GM19463 (cell line): ENCODE results near the gene PEDS1.
A peak's percentile ranks its signal among the peaks of the same experiment; 100 is the strongest.
"Not testable (repeated sequence)": the region's sequence is repeated elsewhere in the genome, so short reads cannot be mapped to it uniquely, and the experiment has no call there.

ENCODE experiments used
- ATAC-seq: cut with Tn5 transposase; IDR thresholded peaks from one replicate; pipeline ENCODE4 v1.9.1; 2021; ENCODE audit warnings: mild to moderate bottlenecking, moderate library complexity; ENCODE audit not compliant: unreplicated experiment

PEDS1 gene

DNA sequence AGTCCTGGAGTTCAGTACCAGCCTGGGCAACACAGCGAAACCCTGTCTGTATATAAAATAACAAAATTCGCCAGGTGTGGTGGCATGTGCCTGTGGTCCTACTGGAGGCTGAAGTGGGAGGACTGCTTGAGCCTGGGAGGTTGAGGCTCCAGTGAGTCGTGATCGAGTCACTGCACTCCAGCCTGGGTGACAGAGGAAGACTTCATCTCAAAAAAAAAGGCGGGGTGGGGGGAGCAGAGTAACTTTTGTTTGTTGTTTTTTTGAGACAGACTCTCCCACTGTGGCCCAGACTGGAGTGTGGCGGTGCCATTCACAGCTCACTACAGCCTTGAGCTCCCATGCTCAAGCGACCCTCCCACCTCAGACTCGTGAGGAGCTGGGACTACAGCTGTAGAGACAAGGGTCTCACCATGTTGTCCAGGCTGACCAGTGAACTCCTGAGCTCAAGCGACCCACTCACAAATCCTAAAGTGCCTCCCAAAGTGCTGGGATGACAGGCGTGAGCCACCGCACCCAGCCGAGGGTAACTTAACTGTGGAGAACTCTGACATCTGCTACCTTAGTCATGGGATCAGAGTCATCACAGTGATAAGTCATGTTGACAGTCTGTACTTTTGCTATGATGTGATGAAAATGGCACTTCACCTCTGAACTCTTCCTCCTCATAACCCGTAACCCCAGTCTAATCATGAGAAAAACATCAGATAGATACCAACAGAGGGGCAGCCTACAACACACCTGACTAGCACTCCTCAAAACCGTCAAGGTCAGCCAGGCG, 16.5 kb downstream of the PEDS1 start:
- ATAC-seq = no peak

DNA sequence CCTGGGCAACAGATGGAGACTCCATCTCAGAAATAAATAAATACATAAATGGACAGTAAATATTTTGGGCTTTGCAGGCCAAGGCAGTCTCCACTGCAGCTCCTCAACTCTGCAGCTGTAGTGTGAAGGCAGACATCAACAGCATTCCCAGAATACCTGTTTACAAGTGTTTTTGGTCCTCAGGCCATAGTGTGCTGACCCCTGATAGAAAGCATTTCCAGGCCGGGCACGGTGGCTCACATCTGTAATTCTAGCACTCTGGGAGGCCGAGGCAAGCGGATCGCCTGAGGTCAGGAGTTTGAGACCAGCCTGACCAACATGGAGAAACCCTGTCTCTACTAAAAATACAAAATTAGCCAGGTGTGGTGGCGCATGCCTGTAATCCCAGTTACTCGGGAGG, 18.4 kb downstream of the PEDS1 start:
- ATAC-seq = not testable (repeated sequence)

DNA sequence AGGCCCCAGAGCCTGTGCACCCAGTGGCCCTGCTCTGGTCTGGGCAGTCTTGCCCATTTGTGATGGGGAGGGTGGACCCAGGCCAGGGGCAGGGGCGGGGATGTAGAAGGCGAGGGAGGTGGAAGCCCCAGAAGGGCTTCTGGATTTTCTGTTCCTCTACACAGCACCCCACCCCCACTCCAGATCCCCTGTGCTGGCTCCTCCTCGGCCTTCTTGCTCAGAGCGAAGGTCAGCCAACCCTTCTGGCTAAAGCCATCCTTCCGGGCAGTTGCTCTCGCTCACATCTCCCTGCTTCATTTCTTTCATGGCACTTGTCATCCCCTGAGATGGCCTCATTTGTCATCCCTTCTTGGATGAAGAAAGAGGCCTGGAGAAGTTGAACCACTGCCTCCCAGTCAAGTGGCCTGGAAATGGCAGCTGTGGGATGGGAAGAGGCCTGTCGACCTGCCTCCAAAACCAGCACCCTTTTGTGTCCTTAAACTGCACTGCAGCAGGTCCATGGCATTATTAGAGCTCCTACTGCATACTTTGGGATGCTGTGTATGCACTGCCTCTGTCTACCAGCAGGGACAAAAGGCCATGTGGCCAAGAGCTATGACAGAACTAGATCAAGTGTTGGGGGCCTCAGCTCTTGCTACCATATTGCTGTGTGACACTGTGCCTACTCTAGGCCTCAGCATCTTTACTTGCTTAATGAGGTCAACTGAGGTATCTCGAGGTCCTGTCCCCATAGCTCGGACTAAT, 19.9 kb downstream of the PEDS1 start:
- no peak for ATAC-seq

DNA sequence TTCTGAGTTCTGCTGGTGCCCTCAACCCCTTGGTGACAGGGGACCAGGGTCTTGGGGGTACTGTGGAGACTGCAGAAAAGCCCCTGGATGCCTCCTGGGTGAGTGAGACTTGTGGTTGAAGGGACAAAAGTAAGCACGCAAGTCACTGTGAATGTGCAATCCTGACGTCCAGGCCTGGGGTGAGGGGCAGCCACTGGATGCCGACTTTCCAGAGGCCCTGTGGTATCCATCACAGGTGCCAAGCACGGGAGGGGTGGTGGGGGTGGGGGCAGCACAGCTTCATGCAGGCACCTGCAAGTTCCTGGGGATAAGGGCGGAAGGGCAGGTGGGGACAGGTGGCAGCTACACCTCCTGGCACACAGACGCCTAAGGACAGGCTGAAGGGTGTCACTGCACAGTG, 20.5 kb downstream of the PEDS1 start:
- ATAC-seq = no peak

DNA sequence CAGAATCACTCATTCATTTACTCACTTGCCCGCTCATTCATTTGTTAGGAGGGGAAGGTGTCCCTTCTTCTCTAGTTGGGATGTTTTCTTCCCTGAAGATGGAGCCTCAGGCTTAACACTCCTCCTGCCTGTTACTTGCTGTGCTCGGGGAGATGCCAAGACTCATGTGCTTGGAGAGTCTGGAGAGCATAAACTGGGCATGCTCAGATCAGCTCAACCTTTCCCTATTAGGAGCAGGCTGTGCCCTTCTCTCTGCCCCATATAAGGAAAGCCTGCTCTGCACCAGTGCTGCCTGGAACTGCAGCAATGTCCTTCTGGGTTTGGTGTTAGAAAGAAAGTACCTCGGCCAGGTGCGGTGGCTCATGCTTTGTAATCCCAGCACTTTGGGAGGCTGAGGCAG, 22.5 kb downstream of the PEDS1 start:
- ATAC-seq = no peak

DNA sequence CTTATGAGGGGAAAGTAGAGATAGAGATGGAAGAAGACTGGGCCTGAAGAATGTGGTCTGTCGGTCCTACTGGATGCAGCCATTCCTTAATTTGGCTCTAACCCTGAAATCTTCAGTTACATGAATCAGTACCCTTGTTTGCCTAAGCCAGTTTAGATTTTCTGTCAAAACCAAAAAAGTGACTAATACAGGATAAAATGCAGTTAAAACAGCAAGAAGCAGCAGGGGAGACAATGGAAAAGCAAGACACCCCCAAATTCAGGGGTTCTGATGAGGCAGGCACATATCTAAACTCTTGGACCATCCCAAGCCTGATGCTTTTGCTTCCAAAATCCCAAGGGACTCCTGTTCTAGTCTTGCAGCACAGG, 23.2 kb downstream of the PEDS1 start:
- ATAC-seq = no peak

DNA sequence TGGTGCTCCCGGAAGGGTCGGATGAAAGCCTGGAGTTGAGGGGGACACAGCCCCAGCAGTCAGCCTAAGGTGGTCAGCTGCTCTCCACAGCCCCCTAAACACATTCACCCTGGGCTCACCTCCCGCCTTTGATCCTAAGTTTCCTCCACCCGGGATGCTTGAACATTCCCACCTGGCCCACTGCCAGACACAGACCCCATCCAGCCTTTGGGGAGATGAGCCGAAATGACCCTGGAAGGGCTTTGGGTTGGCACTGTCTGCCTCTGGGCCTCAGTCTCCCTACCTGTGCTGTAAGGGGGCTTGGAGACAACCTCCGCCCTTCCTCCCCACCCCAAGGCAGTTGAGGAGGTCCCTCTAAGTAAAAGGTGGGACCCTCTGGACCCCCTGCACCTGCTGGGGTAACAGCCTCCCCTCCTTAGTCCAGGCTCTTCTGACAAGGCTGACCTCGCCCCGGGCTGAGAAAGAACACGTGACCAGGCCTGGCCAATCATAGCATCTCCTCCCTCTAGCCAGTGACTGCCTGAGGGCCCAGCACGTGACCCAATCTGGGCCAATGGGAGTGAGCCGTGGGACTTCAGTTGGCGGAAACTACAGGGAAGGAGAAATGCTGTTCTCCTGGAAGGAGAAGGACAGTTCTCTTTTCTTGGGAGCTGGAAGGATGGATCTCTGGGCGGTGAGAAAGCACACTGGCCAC, 23.7 kb downstream of the PEDS1 start:
- no peak for ATAC-seq

DNA sequence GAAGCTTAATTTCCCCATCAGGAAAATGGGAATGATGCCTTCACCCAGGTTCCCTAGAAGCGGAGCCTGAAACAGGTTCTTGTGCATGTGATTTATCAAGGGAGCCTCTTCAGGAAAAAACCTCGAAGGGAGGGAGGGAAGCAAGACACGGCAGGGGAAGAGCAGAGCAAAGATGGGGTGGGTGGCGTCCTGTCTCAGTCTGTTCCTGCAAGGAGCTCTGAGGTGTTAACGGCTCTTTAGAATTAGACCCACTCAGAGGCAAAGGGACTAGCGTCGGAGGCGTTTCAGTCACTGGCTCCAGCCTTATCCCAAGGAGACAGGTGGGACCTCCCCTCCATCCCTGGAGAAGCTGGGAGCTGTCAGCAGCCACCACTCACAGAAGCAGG, 25.0 kb downstream of the PEDS1 start:
- ATAC-seq = no peak

DNA sequence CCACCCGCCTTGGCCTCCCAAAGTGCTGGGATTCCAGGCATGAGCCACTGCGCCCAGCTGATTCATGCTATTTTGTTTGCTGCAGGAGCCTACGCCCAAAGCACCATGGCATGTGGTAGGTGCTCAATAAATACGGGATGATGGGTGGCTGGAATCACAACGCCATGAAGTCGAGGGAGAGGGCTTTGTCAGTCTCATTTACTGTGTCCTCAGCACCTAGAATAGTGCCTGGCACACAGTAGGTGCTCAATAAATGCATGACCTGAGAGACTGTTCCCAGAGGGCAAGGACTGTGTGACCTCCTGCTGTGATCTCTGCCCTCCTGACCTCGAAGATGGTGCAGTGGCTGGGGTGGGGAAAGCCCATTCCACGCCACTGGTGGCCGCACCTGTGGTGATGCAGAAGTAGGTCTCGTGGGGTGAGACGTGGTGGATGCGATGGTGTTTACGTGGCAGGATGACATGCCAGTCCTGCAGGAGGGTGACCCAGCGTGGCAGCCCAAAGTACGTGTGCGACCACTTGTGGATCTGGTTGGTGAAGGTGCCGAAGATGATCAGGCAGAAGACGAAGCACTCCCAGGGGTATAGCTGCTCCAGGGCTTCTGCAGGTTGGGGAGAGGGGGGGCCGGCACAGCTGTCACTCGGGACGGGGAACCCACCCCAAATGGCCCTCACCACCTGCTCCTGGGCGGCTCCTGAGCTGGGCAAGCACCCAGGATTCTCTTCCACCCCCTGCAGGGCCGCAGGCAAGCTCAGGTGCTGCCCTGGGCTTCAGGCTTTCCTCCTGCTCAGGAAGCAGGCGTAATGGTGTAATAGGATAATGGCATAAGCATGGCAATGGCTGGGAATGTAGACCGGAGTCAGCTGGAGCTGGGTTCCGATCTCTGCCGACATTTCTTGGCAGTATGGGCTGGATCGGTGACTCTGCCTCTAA, 25.7 kb downstream of the PEDS1 start:
- no peak for ATAC-seq

DNA sequence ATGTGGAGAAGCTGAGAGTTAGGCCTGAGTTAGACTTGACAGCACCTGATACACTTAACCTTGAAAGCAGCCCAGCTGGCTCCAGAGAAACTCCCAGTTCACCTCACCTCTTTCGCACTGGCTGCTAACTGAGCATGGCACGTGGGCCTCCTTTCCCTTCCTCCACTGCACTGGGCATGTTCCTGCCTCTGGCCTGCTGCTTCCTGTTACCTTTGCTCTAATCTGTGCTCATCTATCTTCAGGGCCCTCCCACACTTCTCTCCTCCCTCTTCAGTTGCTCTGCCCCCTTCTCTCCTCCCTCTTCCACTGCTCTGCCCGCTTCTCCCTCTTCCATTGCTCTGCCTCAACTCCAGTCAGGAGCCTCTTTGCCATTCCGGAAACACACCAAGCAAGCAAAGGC, 26.9 kb downstream of the PEDS1 start:
- no peak for ATAC-seq

DNA sequence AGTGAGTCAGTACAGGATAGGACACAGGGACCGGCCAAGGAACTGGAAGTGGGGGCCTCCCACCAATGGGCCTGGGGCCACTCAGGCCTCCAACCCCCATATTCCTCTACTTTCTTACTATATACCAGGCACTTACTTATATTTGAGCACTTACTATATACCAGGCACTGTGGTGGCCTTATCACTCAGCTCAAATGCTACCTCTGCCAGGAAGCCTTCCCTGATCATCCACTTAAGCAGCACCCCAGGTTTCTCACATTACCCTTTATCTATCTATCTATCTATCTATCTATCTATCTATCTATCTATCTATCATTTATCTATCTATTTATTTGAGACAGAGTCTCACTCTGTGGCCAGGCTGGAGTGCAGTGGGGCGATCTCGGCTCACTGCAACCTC, 28.2 kb downstream of the PEDS1 start:
- no peak for ATAC-seq

DNA sequence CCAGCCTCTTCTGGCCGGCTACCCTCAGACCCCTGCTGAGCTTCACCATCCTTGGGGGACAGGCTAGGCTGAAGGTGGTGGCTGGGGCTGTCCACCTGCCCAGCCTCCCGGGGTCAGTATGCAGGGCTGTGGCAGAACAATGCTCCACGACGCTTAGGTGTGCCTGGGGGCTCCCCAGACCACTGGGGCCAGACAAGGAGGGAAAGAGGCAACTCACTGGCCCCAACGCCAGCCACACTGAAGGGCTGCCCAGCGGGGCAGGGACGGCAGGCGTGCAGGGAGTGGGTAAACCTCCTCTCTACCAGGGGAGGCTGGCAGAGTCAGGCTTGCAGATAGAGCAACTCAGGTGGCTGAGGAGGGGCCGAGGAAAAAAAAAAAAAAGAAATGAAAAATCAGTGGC, 29.0 kb downstream of the PEDS1 start:
- no peak for ATAC-seq

DNA sequence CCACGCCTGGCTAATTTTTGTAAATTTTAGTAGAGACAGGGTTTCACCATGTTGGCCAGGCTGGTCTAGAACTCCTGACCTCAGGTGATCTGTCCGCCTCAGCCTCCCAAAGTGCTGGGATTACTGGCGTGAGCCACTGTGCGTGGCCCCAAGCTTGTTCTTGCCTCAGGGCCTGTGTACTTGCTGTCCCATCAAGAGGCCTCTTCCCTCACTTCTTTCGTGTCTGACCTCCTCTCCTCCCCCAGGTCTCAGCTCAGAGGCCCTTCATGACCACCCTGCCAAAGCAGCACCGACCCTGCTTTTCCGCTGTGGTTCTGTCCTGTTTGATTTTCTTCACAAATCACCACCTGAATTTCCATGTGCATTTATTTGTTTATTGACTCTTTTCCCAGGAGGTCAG, 30.1 kb downstream of the PEDS1 start:
- ATAC-seq = no peak

DNA sequence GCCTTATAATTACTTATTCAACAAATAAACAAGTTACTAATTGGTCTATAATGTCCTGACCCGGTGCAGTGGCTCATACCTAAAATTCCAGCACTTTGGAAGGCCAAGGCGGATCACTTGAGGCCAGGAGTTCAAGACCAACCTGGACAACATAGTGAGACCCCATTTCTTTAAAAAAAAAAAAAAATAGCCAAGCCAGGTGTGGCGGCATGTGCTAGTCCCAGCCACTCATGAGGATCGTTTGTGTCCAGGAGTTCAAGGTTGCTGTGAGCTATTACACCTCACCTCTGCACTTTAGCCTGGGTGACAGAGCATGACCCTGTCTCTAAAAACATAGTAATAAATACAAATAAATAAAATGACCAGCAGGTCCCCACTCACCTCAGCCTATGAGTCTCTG, 30.8 kb downstream of the PEDS1 start:
- ATAC-seq = no peak

DNA sequence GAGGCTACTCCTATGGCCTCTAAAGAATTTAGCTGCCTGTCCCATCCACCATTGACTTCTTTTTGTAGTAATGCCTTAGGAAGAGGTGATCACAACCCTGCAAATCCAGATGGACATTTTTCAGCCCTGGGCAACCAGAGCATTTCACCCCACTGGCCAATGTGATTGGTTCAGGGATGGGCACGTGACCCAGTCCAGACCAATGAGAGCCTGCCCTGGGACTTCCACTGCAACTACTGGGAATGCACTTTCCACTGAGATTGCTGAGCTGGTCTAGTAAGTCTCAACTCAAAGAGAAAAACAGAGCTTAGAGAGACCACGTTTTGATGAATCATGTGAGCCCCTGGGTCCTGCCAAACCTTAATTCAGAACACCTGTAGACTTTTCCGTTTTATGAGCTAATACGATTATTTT, 31.7 kb downstream of the PEDS1 start:
- ATAC-seq = no peak

DNA sequence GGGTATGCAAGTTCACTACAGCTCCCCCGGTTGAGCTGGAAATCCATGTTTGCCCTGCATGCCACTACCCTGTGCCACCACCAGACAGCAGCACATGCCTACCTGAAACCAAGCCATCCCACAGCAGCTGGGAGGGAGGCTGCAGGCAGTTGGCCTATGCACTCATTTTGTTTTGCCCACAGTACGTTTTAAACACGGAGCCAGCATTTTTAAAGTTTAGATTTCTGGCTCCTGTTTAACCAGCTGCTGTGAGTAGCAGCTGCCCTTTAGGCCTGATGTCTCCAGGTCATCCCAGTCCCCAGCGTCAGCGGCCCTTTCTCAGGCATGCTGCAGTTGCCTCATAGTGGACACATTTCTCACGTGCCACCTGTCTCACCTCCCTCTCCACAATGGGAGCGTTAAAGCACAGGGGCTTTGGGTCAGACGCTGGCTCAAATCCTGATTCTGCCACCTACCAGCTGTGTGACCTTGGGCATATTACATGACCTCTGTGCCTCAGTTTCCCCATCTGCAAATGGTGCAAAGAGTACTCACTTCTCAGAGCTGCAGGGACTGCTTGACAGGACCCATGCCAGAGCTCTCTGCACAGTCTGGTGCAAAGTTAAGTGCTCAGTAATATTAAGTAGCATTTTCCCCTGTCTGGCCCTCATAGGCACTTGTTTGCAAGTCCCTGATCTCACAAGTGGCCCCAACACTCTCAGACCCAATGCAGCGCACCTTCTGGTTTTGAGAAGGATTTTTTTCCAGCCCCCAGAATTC, 32.4 kb downstream of the PEDS1 start:
- ATAC-seq = peak; percentile 54

DNA sequence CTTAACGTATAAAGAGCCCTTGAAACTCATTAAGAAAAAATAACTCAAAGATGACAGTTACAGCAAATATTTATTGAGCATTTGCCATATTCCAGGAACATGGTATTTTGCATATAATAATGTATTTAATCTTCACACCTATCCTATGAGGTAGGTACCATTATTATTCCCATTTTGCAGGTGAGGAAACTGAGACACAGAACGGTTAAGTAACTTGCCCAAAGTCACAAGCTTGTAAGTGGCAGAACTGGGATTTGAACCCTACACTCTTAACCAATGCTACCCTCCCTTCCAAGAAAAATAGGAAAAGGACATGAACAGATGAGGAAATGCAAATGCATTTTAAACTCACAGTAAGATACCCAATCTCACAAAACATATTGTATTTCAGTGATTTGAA, 35.3 kb downstream of the PEDS1 start:
- no peak for ATAC-seq

DNA sequence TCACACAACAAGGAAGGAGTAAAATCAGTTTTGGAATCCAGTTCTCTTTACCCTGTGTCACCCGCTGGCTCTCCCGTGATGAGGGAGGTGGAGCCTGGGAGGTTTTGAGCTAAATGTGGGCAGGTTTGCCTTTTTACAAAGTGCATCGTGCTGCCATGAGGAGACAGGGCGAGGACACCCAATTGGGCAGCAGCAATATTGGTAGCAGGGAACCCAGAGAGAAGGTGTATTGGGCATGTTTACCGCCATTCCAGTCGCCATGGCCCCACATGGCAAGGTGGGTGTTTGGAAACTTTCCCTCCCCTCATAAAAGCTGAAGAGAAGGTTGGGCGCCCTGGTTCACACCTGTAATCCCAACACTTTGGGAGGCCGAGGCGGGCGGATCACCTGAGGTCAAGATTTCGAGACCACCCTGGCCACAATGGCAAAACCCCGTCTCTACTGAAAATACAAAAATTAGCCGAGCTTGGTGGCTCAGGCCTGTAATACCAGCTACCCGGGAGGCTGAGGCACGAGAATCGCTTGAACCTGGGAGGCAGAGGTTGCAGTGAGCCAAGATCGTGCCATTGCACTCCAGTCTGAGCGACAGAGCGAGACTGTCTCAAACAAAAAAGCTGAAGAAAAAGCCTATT, 37.0 kb downstream of the PEDS1 start:
- ATAC-seq = no peak

DNA sequence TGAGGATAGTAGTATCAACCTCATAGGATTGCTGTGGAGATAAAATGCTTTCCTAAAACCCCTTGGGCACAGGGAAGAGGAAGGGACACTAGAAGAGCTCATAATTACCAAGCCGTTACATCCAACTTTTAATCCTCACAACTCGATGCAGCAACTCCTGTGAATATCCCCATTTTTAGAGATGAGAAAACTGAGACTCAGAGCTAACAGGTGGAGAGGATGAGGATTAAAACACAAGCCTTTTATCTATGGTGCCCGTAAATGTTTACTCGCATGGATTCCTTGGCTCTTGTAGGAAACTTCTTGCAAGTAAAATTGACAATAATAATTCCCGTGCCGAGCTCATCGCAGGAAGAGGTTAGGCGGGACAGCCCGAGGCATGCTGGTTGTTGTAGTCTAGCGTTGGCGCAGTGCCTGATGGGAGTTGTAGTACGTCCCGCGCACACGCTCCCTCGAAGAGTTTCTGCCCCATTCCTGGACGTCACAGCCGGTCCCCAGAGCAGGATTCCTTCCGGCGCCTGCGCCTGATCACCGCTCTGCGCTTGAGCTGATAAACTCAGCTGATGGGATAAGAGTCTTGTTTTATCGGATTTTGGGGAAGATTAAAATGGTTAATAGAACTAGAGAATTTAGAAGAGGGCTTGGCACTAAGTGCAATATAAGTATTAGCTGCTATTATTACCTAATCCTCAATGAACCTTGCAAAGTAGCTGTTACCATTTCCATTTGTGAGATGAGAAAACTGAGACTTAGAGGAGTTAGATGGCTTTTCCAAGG, 37.7 kb downstream of the PEDS1 start:
- peak; percentile 68 for ATAC-seq
